GM19193 (cell line): Measurements from ENCODE around the gene KCTD12.

Experiments used
- POLR2A ChIP-seq: IDR thresholded peaks from 4 replicates; pipeline ENCODE4 v1.6.1; 2011; ENCODE audit not compliant: insufficient read depth, insufficient read length; ENCODE audit errors: extremely low read depth

Gene KCTD12

DNA sequence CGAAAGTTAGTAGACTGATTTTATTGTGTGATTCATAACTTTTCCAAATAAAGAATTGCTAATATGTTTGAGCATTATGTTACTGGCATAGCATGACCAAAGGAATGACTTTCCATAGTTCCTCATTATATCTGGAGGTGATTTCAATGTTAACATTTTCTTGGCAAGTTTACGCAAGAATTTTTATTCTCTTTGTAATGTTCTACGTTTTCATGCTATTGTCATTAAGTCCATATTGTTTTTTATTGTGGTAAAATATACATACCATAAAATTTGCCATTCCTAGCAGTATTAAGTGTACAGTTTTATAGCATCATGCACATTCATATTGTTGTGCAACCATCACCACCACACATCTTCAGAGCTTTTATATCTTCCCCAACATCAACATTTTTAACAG, 14.8 kb downstream of the KCTD12 start:
- TF ChIP-seq POLR2A = no peak

DNA sequence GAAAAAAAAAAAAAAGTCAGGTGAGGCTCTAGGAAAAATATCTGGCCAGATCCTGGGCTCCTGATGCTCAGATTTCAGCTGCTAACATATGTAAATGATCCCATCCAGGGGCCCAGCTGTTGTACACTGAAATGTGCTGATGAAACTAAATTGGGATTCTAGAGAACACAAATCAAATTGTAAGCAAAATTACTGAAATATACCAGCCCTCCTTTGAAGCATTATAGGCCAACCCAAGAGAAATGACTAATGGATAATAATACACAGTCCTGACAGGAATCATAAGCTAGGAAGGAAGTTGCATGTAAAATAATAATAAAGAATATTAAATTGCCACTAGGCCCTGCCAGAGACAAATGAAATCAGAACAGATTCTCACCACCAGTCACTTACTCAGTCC, 17.8 kb downstream of the KCTD12 start:
- TF ChIP-seq POLR2A = no peak

DNA sequence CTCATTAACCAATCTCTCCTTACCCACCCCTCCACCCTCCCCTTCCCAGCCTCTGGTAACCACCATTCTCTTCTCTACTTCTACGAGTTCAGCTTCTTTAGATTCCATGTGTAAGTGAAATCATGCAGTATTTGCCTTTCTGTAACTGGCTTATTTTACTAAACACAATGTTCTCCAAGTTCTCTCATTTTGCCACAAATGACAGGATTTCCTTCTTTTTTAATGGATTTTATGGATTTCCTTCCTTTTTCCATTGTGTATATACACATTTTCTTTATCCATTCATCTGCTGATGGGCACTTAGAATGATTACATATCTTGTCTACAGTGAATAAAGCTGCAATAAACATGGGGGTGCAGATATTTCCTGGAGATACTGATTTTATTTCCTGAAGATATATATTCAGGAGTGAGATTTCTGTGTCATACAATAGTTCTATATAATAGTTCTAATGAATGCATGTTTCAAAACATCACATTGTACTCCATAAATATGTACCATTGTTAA, 20.2 kb downstream of the KCTD12 start:
- no peak for TF ChIP-seq POLR2A

DNA sequence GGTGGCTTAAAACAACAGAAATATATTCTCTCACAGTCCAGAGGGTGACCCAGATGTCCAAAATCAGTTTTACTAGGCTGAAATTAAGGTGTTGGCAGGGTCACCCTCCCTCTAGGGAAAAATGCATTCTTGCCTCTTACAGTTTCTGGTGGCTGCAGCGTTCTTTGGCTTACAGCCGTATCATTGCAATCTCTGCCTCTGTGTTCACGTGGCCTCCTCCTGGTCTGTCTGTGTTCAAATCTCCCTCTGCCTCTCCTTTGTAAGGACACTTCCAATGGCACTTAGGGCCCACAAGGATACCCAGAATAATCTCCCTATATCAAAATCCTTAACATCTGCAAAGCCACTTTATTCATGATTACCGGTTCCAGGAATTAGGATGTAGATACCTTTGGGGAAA, 21.1 kb downstream of the KCTD12 start:
- TF ChIP-seq POLR2A = no peak

DNA sequence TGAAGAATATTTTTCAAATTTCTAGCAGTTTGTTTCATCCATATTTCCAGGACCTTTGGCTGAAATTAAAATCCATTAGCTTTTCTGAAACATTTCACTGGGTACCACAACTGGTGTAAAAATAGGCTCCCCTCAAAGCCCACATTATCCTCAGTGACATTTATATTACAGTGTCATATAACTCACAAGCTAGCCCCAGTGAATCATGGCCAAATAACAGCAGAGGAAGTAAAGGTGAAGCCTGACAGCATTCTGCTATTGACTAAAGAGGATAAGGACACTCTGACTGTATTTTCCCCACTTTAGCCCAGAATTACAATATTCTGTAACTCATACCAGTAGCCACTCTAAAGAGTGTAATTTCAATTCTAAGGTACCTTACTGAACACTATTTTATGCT, 21.9 kb downstream of the KCTD12 start:
- no peak for TF ChIP-seq POLR2A

DNA sequence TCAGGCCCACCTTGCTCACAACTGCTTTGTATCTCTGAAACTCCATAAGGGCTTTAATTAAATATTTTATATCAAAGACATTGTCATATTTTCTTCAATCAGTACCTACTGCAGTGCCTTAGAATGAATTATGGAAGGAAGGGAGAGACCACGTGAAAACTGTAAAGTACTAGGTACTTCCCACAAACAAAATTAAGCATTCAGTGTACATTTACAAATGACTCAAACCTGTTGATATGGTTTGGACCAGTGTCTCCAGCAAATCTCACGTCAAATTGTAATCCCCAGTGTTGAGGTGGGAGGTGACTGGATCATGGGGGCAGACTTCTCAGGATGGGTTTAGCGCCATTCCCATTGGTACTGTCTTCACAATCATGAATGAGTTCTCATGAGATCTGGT, 23.2 kb downstream of the KCTD12 start:
- TF ChIP-seq POLR2A = no peak

DNA sequence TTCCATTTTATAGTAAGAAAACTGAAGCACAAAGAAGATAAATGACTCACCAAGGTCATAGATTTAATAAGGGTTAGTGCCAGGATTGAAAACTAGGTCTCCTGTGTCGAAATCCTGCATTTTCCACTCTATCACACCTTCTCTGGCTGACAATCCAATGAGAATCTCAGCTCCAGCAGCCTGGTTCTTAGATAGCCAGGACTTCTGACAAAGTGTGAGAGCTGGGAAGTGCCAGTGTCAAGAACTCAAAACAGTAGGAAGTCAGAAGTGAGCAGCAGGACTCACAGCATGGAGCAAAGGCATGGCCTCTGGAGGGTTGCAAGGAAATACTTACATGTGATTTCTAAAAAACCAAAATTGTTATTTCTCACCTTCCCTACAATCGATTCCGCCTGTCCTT, 24.3 kb downstream of the KCTD12 start:
- no peak for TF ChIP-seq POLR2A

DNA sequence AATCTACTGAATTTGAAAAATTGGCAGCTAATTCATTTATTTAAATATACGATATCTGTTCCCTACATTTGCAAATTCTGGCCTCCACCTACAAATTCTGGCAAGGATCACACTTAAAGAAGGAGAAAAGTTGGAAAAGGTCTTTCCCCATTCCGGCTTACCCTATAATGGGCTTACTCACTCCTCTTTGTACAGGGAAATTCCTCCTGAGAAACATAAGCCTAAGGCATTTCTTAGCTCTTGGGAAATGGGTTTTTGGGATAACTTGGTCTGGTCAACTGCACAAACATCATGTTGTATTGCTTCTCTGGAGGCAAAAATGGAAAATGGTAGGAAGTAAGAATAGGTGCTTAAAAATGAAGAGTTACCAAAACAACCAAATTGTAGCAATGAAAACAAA, 25.5 kb downstream of the KCTD12 start:
- no peak for TF ChIP-seq POLR2A

DNA sequence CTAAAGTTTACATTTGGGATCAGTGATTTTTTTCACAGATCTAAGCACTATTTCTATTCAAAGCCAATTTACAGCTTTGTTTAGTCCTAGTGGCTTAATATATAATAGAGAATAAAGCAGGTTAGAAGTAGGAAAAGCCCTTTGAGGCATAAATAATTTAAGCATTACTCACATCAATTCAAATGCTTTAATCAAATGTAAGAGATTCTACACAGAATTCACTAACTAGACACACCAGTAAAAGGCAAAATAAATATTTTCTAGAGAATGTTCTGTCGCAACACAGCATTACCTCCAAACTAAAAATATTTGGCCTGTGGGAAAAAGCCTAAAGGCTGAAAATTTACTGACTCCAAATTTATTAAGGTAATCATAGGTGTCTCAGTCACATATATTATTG, 31.3 kb downstream of the KCTD12 start:
- no peak for TF ChIP-seq POLR2A

DNA sequence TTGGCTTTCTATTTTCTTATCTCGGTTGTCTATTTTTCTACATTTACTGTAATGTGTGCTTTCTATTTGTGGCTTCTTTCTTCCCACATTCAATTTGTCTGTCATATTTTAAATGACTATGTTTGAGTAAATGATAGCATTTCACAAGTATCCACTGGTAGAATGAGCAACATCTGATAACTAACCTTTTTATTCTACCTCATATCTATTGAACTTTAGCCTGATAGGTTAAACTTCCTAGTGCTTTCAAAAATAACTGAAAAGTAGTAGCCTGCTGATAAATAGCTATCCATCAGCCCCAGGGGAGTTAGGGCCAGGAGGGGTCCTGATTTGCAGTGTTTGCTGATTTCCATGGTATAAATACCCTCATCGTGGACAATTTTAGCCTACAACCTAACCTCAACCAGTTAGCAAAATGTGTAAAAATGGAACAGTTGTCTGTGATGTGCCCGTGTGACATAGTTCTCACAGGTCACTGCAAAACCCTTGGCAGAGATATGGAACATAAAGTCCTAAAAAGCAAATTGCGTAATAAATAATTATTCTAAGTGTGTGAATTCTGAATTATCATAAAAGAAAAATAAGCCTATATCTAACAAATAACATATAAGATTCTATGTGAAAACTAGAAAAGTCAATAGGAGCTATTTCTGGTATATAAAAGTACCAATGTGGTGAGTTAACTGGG, 32.1 kb downstream of the KCTD12 start:
- TF ChIP-seq POLR2A = no peak

DNA sequence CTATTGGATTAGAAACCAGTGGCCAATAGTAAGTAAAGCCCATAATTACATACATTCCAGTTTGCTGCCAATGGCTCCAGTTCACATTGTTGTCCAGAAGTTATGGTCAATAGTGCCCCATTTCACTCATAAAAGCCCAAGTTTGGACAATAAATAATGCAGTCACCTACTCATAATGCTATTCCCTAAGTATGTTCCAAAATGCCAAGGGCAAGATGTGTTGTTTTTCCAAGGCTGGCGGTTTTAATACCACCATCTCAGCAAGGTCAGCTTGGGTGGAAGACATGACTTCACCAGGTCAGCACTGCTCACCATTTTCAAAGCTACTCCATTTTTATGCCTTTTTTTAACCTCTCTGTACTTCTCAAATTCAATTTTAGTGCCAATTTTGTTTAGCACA, 32.7 kb downstream of the KCTD12 start:
- TF ChIP-seq POLR2A = no peak

DNA sequence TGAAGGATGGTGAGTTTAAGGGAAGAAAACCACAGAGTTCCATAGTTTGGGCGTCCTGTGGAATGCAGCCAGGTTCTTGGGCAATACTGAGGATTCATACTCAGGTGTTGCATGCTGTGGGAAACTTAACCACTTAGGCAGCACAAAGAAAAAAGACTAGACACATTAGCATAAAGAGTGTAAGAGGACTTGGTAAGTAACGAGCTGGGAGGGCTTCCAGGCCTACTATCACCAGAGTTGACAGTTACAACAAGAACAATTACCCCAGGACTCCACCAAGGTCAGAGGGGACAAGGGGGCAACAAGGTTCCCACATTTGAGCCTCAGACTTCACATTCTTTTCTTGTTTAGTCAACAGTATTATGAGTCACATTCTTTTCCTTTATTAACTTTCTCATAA, 33.2 kb downstream of the KCTD12 start:
- no peak for TF ChIP-seq POLR2A

DNA sequence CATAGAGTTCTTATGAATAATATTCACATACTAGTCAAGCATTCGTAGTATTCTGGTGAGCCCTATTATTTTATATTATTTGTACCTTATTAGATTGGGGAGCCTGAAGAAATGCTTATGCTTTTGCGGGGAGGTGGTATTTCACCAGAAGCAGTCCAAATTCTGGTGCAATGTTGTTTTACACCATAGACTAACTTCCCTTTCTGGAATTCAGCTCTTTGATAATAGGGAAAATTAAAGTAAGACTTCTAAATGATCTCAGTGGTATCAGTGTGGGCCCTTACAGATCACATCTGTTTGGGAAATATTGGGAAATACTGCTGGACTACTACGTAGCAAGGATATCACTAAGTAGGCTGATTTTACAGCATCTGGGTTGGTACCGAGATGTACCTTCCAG, 34.2 kb downstream of the KCTD12 start:
- TF ChIP-seq POLR2A = no peak

DNA sequence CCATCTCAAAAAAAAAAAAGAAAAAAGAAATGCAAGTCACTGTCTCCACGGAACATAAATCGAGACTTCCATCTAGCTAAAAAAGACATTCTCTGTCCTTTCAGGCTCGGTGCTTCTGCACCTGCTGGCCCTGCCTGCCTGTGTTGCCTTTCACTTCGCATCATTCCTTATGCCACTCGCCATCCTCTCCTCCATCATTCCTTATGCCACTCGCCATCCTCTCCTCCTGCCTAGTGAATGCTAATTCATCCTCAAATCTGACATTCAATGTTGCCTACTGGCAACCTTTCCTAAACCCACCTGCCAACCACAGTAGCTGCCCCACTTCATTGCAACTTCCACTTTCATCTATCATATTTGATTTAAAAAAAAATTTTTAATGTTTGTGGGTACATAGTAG, 36.7 kb downstream of the KCTD12 start:
- no peak for TF ChIP-seq POLR2A

DNA sequence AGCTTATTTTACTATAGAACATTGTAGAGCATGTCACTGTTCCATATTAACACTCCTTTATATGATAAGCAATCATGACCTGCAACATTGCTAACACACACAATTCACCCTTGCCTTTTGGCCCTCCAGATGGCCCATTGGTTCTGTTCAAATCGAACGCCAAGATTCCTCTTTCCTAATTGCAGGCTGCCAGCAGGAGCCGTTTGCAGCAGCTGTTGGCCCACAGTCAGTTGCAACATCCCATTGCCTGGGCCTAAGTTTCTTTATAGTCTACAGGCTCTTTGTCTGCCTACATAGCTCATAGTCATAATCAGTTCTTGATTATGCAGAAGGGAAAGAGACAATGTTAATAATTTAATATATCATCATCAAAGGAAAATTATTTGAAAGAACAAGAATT, 37.6 kb downstream of the KCTD12 start:
- no peak for TF ChIP-seq POLR2A

DNA sequence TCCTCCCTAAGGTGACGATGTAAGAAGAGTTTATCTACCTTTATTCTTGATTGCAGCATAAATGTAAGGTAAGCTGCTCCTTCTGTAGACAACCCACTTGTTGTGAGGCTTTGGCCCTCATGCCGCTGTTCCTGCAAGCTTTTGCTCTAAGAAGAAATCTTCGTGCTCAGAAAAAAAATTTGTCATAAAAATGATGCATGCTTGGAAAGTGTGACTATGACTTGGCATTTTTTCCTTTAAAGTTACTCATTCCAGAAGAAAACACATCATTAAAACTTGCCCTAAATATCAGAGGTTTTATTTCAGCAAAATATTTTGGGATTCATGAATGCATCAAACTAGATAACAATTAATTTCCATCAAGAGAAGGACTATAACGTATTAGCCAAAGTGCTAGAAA, 39.8 kb downstream of the KCTD12 start:
- TF ChIP-seq POLR2A = no peak

DNA sequence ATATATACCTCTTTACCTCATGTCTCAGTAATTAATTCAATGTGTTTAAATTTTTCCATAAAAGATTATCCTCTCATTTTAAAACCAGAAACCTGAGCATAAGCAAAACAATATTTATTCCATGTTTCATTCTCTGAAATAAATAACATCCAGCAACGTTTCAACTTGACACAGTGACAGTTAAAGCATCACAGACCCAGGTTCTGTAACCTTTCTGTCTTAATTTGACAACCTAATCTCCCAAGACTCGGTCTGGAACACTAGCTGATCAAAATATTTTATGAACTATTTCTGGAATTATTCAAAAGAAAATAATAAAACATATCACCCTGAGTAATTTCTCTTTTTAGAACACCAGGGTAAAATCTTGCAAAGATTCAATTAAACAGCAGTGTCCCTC, 40.3 kb downstream of the KCTD12 start:
- TF ChIP-seq POLR2A = no peak

DNA sequence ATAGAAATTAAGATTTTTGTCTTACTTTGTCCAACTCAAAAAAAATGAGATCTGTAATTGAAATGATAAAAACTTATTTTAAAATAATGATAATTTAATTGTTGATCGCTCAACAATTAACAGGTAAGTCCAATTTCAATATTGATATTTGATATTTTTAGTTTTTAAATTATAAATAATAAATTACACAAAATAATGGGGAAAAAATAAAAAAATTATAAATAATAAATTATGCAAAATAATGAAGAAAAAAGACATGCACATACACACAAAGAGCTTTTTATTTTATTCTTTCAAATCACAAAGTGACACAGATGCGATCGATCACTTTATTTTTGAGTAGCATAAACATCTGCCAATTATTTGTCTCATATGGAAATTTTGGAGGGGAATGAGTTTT, 40.8 kb downstream of the KCTD12 start:
- no peak for TF ChIP-seq POLR2A

DNA sequence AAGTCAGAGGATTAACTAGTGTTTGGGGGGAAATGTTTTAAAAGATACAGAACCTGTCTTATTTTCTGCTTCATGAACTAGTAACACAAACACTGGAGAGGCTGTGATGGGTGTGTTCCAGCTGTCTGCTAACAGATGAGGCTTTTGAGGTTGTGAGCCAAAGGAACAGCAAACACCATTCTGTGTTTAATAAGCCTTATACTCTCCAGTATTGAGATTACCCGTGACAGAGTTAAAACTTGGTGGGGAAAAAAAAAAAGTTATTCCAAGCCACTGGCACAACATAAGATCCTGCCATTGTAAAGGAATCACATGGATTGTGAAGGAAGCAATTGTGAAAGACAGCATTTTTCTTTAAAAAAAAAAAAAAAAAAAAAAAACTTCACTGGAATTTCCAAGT, 48.4 kb downstream of the KCTD12 start:
- TF ChIP-seq POLR2A = no peak
